SK-N-SH treated with all-trans-retinoic acid at 6 μM for 48 hours (cell line): ENCODE measurements around the gene CCDC85B.

Experiments
- ZFP3 ChIP-seq: fragments of 250-450 bp; sonication (Bioruptor Pico); IDR thresholded peaks from 2 replicates; pipeline ENCODE4 v1.5.0; 2020; ENCODE audit warnings: mild to moderate bottlenecking, moderate library complexity
- ZNF8 ChIP-seq: fragments of 450-650 bp; formaldehyde crosslinking; IDR thresholded peaks from 2 replicates; pipeline ENCODE4 v1.5.0; 2020; ENCODE audit warnings: mild to moderate bottlenecking, moderate library complexity

- TF ChIP-seq ZFP3 (no peak), ZNF8 (no peak)
Observed at GRCh38 chr11:65863889-65864705, 26.4 kb upstream of the CCDC85B start.
